GM18499 (cell line): ENCODE measurements around the gene ZNF557.

Experiments
- ATAC-seq: cut with Tn5 transposase; IDR thresholded peaks from one replicate; pipeline ENCODE4 v1.9.1; 2021; ENCODE audit warnings: moderate number of reproducible peaks; ENCODE audit not compliant: insufficient read depth, unreplicated experiment

The ZNF557 gene

DNA sequence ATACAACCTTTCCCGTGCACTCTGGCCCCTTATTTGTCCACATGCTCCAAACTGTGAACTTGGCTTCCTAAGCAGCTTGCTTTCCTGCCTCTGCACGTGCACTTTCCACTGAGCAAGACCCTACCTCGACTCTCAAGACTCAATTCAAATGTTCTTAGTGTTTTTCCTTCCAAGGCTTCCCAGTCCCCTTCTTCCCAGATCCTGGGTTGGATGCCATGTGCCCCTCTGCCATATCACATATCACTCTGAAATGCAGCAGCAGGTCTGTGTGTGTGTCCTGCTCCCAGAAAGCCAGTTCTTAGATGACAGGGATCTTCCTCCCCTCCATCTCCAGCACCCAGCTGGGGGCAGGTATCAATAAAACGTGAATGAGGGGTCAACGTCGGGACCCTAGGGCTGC is 3.0 kb downstream of the ZNF557 start:
- ATAC-seq = no peak

- no peak for ATAC-seq
These were observed 5.3 kb downstream of the ZNF557 start for GRCh38 chr19:7074705-7075282.

DNA sequence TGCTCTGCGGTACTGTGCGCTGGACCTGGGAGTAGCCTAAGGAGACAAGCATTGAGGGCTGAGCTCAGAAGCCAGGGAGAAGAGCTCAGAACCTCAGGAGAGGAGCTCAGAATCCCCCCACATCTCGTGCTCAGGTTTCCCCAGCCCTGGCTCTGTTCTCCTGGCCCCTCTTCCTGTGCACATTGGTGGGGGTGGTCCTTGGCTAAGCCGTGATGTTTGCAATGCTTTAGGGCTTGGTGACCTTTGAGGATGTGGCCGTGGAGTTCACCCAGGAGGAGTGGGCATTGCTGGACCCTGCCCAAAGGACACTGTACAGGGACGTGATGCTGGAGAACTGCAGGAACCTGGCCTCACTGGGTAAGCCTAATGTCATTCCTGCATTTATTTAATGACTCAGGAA is 6.6 kb downstream of the ZNF557 start:
- ATAC-seq = no peak

DNA sequence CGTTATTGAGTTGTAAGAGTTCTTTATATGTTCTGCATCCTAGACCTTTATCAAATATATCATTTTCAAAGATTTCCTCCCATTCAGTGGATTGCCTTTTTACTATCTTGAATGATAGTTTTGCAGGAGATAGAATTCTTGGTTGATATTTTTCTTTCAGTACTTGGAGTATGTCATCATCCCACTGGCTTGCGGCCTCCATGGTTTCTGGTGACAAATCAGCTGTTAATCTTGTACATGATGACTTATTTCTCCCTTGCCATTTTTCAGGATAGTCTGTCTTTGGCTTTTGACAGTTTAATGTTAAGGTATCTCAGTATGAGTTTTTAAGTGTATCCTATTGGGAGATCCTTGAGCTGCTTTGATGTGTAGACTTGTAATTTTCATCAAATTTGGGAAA is 8.5 kb downstream of the ZNF557 start:
- no peak for ATAC-seq

GRCh38 chr19:7083076-7083956 is 13.8 kb downstream of the ZNF557 start:
- ATAC-seq = no peak

DNA sequence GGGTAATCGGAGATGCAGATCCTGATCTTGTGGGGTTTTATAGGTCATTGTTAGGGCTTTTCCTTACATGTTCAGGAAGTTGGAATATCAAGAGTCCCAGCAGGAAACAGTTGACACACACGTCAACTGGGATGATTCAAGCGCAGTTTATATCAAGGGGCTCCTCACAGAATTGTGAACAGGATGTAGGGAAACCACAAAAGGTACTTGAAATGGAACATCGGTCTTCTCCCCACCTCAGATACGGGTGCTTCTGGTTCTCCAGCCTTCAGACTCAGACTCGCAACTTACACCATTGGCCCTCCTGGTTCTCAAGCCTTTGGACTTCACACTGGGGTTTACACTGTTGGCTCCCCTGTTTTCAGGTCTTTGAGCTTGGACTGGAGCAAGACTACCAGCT is 19.5 kb downstream of the ZNF557 start:
- no peak for ATAC-seq

DNA sequence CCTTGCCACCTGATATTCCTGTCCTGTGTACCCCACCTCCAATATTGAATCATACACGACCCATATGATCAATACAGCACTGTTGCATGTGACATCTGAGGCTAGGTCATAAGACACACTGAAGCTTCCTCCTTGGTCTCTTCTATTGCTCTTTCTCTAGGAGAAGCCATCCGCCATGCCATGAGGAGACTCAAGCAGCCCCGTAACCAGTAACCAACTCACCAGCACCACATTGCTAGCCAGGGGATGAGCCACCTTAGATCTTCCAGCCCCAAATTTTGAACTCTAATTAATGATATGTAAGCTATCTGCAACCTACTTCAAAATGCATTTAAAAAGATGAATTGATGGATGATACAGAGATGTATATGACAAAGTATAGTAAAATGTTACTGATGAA is 28.6 kb downstream of the ZNF557 start:
- no peak for ATAC-seq

- peak; percentile 59 for ATAC-seq
These were observed 29.4 kb downstream of the ZNF557 start for GRCh38 chr19:7098701-7099596.

- ATAC-seq = no peak
These were observed 30.1 kb downstream of the ZNF557 start for GRCh38 chr19:7099597-7099921.

DNA sequence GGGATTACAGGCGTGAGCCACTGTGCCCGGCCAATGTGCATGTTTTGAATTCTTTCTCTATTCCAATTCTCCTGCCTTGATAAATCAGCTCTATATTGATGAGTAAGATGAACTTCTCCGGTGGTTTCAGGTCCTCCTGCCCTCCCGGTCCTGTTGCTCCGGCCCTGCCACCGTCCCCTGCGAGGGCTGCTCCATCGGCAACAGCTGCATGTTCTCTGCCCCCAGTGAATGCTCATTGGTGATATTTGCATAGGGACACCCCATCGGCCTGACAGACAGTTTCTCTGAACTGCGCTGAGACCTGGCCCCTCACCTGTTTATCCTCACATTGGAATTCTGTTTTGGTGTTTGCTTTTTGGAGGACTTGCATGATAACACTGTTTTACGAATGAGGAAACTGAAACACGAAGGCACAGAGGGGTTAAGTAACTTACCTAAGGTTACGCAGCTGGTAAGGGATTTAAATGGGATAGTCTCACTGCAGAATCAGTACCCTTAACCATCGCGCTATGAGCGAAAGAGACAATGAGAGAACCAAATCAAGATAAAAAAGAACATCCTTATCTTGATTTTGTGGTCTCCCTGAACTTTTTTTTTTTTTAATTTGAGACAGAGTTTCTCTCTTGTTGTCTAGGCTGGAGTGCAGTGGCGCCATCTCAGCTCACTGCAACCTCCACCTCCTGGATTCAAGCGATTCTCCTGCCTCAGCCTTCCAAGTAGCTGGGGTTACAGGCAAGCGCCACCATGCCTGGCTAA is 32.2 kb downstream of the ZNF557 start:
- no peak for ATAC-seq

DNA sequence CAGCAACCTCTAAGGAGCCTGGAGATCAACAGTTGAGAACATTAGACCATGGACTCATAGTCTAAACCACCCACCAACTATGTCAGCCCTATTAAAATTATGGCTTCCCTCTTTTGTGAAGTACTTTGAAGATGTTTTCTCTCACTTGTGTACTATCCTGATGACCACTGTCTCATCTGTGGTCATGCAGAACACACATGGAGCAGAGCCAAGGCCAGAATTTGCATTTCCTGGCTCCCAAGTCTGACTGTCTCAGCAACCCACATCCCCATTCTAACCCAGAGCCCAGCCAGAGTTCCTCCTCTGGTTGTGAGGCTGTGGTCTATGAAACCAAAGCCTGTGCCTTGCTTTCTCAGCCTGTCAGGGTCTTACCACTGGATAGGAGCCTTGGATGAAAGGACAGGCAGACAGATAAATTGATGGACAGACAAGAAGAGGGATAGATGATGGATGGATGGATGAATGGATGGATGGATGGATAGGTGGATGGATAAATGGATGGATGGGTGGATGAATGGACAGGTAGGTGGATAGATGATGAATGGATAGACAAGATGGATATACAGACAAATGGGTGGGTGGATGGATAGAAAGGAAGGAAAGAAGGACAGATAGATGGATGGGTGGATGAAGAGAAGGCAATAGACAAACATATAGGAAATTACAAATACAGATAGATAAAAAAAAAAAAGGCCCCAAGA is 35.4 kb downstream of the ZNF557 start:
- no peak for ATAC-seq

GRCh38 chr19:7106711-7107657 is 37.5 kb downstream of the ZNF557 start:
- no peak for ATAC-seq

- ATAC-seq = no peak
These were observed 40.3 kb downstream of the ZNF557 start for GRCh38 chr19:7109678-7110289.

DNA sequence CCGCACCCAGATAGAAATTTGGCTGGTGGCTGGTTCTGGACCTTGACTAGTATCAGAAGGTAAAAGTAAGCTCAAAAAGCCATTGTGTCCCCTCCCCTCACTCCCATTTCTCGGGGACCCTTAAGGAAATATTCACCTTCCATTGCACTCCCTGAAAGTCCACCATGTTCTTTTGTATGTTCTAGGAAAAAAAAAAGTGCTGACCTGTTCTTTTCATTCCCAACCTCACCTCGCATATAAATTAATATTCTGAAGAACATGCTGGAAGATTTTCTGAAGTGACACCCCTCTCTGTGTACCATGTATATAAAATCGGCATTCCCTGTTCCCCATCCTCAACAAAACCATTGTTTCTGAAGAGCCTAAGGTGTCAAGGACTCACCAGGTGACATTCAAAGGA is 43.2 kb downstream of the ZNF557 start:
- no peak for ATAC-seq

DNA sequence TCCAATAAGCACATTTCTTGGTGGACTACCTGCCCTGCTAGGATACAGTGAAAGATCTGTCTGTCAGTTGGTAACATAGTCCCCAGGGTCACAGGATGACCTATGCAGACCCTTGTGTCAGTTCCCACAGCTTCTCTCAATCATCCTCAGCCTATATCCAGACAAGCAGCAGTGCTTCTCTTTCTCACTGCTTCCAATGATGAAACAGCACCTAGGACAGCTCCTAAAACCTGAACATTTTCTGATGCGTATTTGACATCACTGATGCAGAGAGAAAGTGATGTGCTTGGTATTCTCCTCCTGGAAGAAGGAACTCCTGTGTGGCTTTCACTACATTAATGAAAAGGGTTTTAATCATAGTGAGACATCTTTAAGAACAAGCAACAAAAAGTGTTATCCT is 43.7 kb downstream of the ZNF557 start:
- no peak for ATAC-seq

GRCh38 chr19:7115721-7116120 is 46.2 kb downstream of the ZNF557 start:
- no peak for ATAC-seq

GRCh38 chr19:7117248-7117647 is 47.7 kb downstream of the ZNF557 start:
- ATAC-seq = no peak

DNA sequence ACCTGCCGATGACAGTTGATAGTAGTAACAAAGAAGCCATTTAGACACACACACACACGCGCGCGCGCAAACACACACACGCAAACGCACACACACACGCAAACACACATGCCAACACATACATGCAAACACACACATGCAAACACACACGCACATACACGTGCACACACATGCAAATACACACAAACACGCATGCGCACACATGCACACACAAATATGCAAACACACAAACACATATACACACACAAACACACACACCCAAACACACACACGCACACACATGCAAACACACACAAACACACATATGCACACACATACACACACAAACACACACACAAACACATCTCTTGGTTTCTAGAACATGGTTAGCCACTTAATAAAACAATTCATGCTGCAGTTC is 50.1 kb downstream of the ZNF557 start:
- ATAC-seq = no peak
